ENCODE results near the gene MIOX. TPM values are rescaled to one million over a fixed set of nuclear protein-coding genes. Genes with fewer than 3 reads are reported as not detected.
A peak's percentile ranks its signal among the peaks of the same experiment; 100 is the strongest.

The MIOX gene
- total and polyA plus RNA-seq, 10 of the 15 experiments (the other 5 are each of a cell fraction or from before 2014, with no cell fraction given) = 0.10 to 0.31 TPM; not detected in 8

- no peak for TF ChIP-seq TCF12 (IDR thresholded peaks at IDR 0.05; ENCODE audit: low read depth, low read length)
- TF ChIP-seq SMAD5 (IDR thresholded peaks at IDR 0.05; ENCODE audit: low read depth) = no peak
- no peak for TF ChIP-seq CHD2 (IDR thresholded peaks at IDR 0.05; ENCODE audit: borderline replicate concordance, low read depth, low read length)
Observed at GRCh38 chr22:50489363-50490243, 2.9 kb downstream of the MIOX start (continued).

- peak overlapping the region; percentile 4; the same call in 1 of the 2 replicates for H3K4me2 ChIP-seq (ENCODE audit: control insufficient read depth, insufficient read depth)
- FAIRE-seq = no peak
- no peak overlapping the region for H3K4me3 ChIP-seq
- ChIA-PET RAD21 (ENCODE audit: unreplicated experiment) (interaction anchor here (0.6 kb wide), 1 partner anchor 166 kb away, joined by 3 read pairs; no protein-coding TSS in a partner anchor), SMC1A (ENCODE audit: uncharacterized antibody, unreplicated experiment) (no interaction called here), POLR2A (interaction anchor here (0.7 kb wide), 1 partner anchor 27 kb away, joined by 3 read pairs; no protein-coding TSS in a partner anchor), CTCF (interaction anchor here (0.8 kb wide), 1 partner anchor 72 kb away, joined by 3 read pairs; the partner anchor contains the start of gene SYCE3)
- peaks cover 5% of the 10 kb centered on the region for H3K4me1 ChIP-seq (ENCODE audit: control insufficient read depth, insufficient read depth, low read length)
- H3K36me3 ChIP-seq (ENCODE audit: control insufficient read depth in 2 of 2, insufficient read depth in 2 of 2, low read length in 1 of 2) = no peaks in the 10 kb centered on the region
- WGBS (ENCODE audit: insufficient coverage, insufficient replicate concordance, low lambda C conversion rate, missing lambda C conversion rate) = 29% methylated on average over 26 of the region's 27 CpGs
- no peaks in the 10 kb centered on the region for H3K9me3 ChIP-seq (replicated peaks; ENCODE audit: control insufficient read depth, insufficient read depth, low read length)
- no peaks in the 10 kb centered on the region for H3K79me2 ChIP-seq (ENCODE audit: control insufficient read depth, insufficient read depth, low read length)
- no TSS peak for BruUV-seq (replicated peaks)
- H3K9ac ChIP-seq (ENCODE audit: control insufficient read depth, insufficient read depth, low read length) = no peak overlapping the region
- in situ Hi-C loops (cut with MboI) = loop anchor here (10.0 kb wide), 1 partner anchor 236 kb away; the partner anchor contains the start of gene HDAC10
- no peaks in the 10 kb centered on the region for H3K27me3 ChIP-seq (replicated peaks in 1 of 2; ENCODE audit: control insufficient read depth in 2 of 2, insufficient read depth in 2 of 2, low read length in 1 of 2)
- peak; percentile 38 for ATAC-seq
- intact Hi-C loops (cut with micrococcal nuclease; ENCODE audit: unreplicated experiment) = no loop called here
- DNase-seq (ENCODE audit: low read depth, low spot score) = no peak
- no peak overlapping the region for H3K27ac ChIP-seq (ENCODE audit: control insufficient read depth, insufficient read depth)
- H4K20me1 ChIP-seq (ENCODE audit: control insufficient read depth, insufficient read depth) = no peaks in the 10 kb centered on the region
- peak overlapping the region; percentile 33; the same call in 1 of the 2 replicates for H2AFZ ChIP-seq (ENCODE audit: control insufficient read depth, low read depth, low read length)
- TF ChIP-seq FOS (IDR thresholded peaks at IDR 0.05; ENCODE audit: borderline replicate concordance, extremely low read depth, insufficient read length) (no peak), KLF5 (IDR thresholded peaks at IDR 0.05; ENCODE audit: partially characterized antibody) (no peak), IRF5 (IDR thresholded peaks at IDR 0.05; ENCODE audit: borderline replicate concordance) (no peak), MXI1 (IDR thresholded peaks at IDR 0.05; ENCODE audit: low read depth, low read length) (no peak), E2F4 (IDR thresholded peaks at IDR 0.05; ENCODE audit: low read depth, low read length) (no peak), IKZF1 (conservative IDR thresholded peaks at IDR 0.05) (peak; percentile 54; the same call in 1 of the 2 replicates), HCFC1 (IDR thresholded peaks at IDR 0.05; ENCODE audit: low read length) (no peak), SPI1 (IDR thresholded peaks at IDR 0.05; ENCODE audit: borderline replicate concordance, insufficient read depth, low read depth, low read length) (0 out of 2 replicates have a peak, but pooled peaks have one; percentile 11), NKRF (conservative IDR thresholded peaks at IDR 0.05) (no peak), ESRRA (IDR thresholded peaks at IDR 0.05; ENCODE audit: low read length) (no peak), JUNB (IDR thresholded peaks at IDR 0.05) (no peak)
Observed at GRCh38 chr22:50490531-50491308, 4.1 kb downstream of the MIOX start.
